MG63 (cell line): Measurements from ENCODE around the gene OGFOD3. TPM values are rescaled to one million over a fixed set of nuclear protein-coding genes. Genes with fewer than 3 reads are reported as not detected.
A peak's percentile ranks its signal among the peaks of the same experiment; 100 is the strongest.

ENCODE experiments used
- DNase-seq: peaks from one replicate; pipeline ENCODE4 v3.0.0-alpha.2; 2020
- H3K27me3 ChIP-seq: fragments of 250-450 bp; sonication (Bioruptor Pico); 2 replicates; pipeline ENCODE4 v1.5.1; 2020; ENCODE audit warnings: mild to moderate bottlenecking, moderate library complexity
- H3K36me3 ChIP-seq: fragments of 250-450 bp; sonication (Bioruptor Pico); 2 replicates; pipeline ENCODE4 v1.5.1; 2020; ENCODE audit warnings: mild to moderate bottlenecking, moderate library complexity
- H3K4me3 ChIP-seq: fragments of 250-450 bp; sonication (Bioruptor Pico); 2 replicates; pipeline ENCODE4 v1.5.1; 2020; ENCODE audit warnings: mild to moderate bottlenecking, moderate library complexity
- H3K9me3 ChIP-seq: fragments of 250-450 bp; sonication (Bioruptor Pico); 2 replicates; pipeline ENCODE4 v1.5.1; 2020; ENCODE audit warnings: mild to moderate bottlenecking, moderate library complexity
- total RNA-seq: library from RNA; depleted of rRNA; stranded (reverse); fragments of >200 nt; shearing (Covaris generic); gene quantifications from 2 replicates; pipeline ENCODE4 v1.2.3, GENCODE V29; 2014; ENCODE audit warnings: low replicate concordance

The OGFOD3 gene
- total RNA-seq, 1 experiment from 2014 or later, result 33.7 TPM

DNA sequence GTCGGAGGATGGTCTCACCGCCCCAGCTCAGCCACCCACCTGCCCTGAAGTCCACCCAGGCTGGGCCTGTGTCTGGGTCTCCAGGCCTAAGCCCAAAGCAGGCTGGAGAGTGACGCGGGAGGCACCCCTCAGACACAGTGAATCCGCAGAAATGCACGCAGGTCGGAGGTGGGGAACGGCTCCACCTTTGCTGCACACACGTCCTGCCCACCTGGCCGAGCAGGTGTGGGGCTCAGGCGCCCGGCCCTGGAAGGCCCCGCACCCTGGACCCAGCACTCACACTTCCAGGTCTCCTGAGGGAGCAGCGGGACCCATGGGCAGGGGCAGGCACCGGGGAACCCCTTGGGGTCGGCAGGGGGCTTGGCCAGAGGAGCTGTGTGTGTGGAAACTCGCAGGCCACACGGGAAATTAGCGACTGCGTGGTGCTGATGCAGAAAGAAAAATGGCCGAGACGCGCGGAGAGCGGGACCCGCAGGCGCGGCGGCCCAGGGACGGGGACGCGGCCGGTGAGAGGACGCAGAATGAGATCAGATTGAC, 21.5 kb upstream of the OGFOD3 start:
- no peaks in the 10 kb centered on the region for H3K27me3 ChIP-seq
- DNase-seq, result no peak
- no peak overlapping the region for H3K4me3 ChIP-seq
- no peaks in the 10 kb centered on the region for H3K9me3 ChIP-seq
- H3K36me3 ChIP-seq, result peaks cover 10% of the 10 kb centered on the region

DNA sequence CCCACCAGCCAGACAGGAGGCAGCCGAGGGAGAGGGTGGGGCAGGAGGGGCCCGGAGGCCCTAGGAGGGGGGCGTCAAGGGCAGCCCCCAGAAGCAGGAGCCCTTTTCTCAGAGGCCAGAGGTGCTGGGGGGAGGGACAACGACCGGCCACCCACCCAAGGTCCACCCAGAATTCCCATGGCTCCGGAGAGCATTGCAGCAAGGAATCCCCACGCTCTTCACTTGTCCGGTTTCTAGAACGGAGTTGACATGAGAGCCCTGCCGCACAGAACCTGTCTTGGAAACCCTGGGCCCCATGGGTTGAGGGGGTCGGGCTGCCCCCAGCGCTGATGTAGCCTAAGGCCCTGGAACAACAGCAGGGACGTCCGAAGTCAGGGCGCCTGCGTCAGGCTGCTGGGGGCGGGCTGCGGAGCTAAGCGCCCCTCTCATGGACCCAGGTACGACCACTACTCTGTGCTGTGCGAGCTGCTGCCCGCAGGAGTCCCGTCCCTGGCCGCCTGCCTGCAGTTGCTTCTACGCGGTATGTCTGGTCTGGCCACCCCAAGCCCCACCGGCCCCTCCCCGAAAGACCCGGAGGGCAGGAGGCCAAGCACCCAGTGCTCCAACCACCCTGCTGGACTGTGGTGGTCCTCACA, 20.9 kb upstream of the OGFOD3 start:
- Histone ChIP-seq H3K27me3 (no peaks in the 10 kb centered on the region), H3K36me3 (peaks cover 8% of the 10 kb centered on the region), H3K9me3 (no peaks in the 10 kb centered on the region), H3K4me3 (no peak overlapping the region)
- DNase-seq, result no peak

DNA sequence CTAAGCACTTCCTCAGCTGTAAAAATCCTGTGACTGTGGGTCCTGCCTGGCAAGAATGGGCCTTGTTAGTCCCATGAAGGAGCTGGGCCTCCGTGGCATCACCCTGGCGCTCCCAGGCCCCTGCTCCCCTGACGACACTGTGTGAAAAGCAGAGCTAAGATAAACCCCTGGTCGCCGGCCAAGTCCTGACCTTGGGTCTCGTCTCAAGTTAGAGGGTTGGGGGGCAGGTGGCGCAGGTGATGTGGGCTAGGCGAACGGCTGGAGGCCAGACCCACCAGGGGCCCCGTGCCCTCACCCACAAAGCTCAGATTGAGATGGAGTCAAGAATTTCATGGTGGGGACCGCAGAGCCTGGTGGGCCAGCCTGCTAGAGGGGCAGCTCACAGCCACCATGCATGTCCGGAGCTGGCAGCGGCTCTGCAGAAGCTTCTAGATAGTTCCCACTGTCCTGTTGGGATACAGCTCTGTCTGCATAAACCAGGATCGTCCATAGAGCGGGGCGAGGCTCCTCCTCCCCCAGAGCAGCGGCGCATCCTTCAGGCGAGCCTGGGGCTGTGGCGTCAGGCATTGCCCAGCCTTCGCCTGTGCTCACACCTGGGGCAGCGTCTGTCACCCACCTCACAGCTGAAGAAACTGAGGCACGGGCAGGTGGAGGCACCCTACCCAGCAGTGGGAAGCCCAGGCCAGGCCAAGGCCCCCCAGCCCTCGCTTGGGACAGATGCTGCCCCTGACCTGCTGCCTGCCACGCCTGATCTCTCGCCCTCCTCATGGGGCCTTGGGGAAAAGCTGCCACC, 20.2 kb upstream of the OGFOD3 start:
- H3K9me3 ChIP-seq, result no peaks in the 10 kb centered on the region
- DNase-seq, result no peak

DNA sequence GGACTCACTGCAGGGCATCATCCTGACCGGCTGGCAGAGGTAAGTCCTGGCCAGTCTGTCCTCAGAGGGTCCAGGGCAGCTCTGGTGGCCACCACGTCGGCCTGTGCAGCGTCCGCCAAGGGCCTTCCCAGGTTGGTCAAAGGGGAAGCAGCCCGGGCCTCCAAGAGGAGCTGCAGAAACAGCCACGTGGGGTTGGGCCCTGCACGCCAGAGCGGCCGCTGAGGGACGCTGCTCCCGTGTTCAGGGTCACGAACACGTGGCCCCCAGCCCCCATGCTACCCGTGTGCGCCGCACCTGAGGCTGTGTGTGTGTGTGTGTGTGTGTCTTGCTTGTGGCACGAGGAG, 18.9 kb upstream of the OGFOD3 start:
- DNase-seq, result no peak
- Histone ChIP-seq H3K27me3 (no peaks in the 10 kb centered on the region), H3K4me3 (no peak overlapping the region), H3K9me3 (no peaks in the 10 kb centered on the region), H3K36me3 (peaks cover 1% of the 10 kb centered on the region; the same call in 1 of the 2 replicates)

More for the DNA sequence above, 20.2 kb upstream of the OGFOD3 start:
- Histone ChIP-seq H3K4me3 (no peak overlapping the region), H3K36me3 (peaks cover 8% of the 10 kb centered on the region), H3K27me3 (no peaks in the 10 kb centered on the region)

DNA sequence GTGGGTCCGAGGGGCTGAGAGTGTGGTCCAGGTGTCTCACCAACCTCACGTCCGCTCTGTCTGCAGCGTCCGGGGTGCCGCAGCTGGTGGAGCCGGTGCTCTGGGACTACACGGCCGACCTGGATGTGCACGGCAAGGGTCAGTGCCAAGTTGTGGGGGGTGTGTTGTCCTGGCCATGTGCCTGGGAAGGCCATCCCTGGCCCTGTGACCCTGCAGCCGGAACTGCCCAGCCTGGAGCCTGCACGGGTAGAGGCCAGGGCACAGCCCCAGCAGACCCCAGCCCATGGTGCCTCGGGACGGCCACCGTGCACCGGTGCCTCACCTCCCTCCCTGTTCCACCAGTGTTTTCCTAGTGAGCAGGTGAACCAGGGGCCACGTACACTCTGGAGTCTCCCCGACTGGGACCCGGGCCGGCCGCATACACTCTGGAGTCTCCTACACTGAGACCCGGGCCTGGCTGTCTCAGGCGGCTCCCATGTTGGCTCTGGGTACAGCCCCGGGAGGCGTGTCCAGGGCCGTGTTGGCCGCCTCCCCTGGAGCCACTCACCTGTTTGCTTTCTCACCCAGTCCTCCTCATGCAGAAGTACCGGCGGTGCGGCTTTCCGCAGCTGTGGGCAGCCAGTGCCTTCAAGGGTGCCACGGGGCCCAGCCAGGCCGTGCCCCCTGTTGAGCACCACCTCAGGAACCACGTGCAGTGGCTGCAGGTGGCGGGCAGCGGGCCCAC, 18.4 kb upstream of the OGFOD3 start:
- no peak overlapping the region for H3K4me3 ChIP-seq
- DNase-seq, result no peak

DNA sequence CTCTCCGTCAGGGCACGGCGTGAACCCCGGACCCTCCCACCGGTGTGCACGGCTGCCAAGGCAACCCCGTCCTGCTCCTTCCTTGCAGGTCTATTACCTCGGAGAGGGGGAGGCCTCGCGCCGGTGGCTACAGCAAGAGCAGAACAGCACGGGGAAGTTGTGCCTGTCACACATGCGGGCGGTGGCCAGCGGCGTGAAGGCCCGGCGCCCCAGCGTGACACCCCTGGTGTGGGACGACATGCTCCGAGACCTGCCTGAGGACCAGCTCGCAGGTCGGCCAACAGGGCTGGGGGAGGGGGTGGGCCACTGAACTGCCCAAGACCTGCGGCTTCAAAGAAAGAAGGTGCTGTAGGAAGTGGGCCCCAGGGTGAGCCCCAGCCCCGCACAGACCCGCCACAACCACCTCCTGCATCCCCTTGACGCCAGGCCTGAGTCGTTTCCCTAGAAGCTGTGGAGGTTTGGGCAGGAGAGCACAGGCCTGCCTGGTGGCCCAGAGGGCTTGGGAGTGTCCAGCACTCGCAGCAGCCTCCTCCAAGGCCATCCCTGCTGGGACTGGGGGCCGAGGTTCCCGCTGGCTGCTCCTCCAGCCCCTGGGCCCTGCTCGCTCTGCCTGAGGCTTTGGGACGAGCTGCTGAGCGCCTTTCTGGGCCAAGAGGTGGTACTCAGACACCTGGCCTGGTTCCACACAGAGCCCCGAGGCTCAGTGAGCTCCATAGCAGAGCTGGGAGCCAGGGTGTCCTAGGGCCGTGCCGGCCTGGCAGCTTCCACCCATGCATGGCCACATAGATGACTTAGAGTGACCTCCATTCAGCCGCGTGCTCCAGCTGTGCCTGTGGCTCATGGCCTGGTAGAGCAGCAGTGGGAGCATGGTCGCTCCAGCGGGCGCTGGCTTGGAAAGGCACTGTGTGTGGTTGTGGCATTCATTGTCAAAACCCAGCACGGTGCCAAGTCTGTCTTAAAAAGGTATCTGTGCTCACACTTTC, 17.5 kb upstream of the OGFOD3 start:
- no peak for DNase-seq
- Histone ChIP-seq H3K4me3 (no peak overlapping the region), H3K9me3 (no peaks in the 10 kb centered on the region), H3K27me3 (no peaks in the 10 kb centered on the region), H3K36me3 (no peaks in the 10 kb centered on the region)

More for the DNA sequence above, 18.4 kb upstream of the OGFOD3 start:
- H3K27me3 ChIP-seq, result no peaks in the 10 kb centered on the region
- no peaks in the 10 kb centered on the region for H3K9me3 ChIP-seq
- no peaks in the 10 kb centered on the region for H3K36me3 ChIP-seq

DNA sequence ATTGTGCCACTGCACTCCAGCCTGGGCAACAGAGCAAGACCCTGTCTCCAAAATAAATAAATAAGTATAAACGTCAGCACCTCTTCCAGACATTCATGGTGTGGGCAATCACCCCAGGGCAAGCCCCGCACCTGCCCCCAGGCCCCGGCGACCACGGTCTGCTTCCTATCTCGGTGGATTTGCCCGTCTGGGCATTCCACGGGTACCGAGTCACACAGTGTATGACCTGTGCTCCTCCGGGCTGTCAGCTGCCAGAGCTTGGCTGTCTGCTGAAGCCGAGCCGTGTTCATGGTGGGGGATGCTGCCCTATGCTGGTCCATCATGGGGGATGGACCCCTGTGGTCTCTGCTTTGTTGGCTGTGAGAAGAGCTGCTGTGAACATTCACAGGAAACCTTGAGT, 16.7 kb upstream of the OGFOD3 start:
- DNase-seq, result no peak
- Histone ChIP-seq H3K27me3 (no peaks in the 10 kb centered on the region), H3K9me3 (no peaks in the 10 kb centered on the region), H3K36me3 (no peaks in the 10 kb centered on the region), H3K4me3 (no peak overlapping the region)

DNA sequence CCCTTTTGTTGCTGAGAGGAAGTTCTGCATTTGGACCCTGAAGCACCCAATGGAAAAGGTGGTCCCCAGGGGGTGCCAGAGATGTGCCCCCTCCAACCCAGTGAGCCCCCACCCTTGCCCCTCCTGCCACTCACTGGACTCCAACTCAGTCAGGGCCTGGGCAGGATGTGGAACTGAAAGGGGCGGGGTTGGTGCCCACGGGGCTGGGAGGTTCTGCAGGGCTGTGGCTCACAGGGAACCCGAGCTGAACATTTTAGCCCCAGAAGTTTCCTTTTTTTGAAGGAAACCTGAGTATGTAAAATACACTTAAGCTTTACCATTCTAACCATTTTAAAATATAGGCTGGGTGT, 15.8 kb upstream of the OGFOD3 start:
- no peak for DNase-seq
- Histone ChIP-seq H3K4me3 (no peak overlapping the region), H3K36me3 (no peaks in the 10 kb centered on the region)

DNA sequence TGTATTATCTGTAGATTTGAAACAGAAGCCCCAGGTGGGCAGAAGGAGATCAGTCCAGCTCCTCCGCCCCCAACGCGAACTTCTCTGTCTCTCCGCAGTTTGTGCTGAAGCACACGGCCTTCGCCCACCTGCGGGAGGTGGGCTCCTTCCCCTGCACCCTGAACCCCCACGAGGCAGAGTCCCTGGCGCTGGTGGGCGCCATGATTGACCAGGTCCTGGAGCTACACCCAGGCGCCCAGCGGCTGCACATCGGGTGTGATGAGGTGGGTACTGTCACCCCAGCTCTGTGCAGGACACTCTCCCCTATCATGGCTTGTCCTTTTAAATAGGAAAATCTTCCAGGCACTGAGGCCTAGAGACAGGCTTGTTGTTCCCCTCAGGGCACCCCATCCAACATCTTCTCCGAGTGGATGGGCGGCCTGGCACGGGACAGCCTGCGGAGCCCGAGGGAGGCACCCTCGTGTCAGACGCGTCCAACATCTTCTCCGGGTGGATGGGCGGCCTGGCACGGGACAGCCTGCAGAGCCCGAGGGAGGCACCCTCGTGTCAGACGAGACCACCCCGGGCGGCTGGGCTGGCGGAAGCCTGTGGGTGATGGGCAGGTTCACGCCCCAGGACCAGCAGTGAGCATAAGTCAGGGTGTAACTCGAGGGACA, 15.3 kb upstream of the OGFOD3 start:
- no peak overlapping the region for H3K4me3 ChIP-seq
- H3K27me3 ChIP-seq, result no peaks in the 10 kb centered on the region
- H3K9me3 ChIP-seq, result no peaks in the 10 kb centered on the region
- no peak for DNase-seq
- no peaks in the 10 kb centered on the region for H3K36me3 ChIP-seq

More for the DNA sequence above, 15.8 kb upstream of the OGFOD3 start:
- Histone ChIP-seq H3K27me3 (no peaks in the 10 kb centered on the region), H3K9me3 (no peaks in the 10 kb centered on the region)

DNA sequence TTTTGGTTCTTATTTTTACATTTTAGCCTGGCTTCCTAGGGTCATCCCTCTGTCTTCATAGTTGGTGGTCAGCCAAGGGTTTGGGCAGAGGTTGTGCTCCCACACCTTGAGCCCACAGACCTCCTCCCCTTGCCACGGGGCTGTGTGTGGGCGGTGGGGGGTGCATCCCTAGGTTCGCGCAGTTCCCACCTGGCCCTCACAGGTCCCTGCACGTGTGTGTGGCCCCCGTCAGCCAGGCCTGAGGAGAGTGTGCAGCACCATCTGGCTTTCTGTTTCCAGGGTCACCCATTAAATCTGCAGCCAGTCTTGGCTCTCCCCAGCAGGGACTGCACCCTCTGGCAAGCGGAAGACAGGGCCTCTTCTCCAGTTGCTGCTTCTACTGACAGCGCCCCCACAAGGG, 13.6 kb upstream of the OGFOD3 start:
- Histone ChIP-seq H3K4me3 (no peak overlapping the region), H3K27me3 (no peaks in the 10 kb centered on the region), H3K9me3 (no peaks in the 10 kb centered on the region), H3K36me3 (no peaks in the 10 kb centered on the region)
- DNase-seq, result no peak

DNA sequence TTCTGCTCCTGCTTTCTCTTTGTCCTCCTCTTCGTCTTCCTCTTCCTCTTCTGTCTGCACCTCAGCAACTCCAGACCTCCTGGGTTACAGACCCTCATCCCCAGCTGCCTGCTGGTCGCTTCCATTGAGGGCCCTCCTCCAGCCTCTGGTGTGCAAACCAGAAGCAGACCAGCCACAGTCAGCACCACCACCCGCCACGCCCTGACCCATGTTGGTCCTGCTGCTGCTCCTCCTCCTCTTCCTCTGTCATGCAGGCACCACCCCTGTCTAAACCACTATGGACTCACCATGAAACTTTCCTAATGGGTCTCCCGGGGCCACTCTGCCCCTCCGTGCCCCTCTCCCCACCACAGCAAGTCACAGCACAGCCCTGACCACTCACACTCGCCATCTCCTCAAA, 11.4 kb upstream of the OGFOD3 start:
- Histone ChIP-seq H3K27me3 (no peaks in the 10 kb centered on the region), H3K4me3 (no peak overlapping the region), H3K36me3 (no peaks in the 10 kb centered on the region), H3K9me3 (no peaks in the 10 kb centered on the region)
- no peak for DNase-seq

DNA sequence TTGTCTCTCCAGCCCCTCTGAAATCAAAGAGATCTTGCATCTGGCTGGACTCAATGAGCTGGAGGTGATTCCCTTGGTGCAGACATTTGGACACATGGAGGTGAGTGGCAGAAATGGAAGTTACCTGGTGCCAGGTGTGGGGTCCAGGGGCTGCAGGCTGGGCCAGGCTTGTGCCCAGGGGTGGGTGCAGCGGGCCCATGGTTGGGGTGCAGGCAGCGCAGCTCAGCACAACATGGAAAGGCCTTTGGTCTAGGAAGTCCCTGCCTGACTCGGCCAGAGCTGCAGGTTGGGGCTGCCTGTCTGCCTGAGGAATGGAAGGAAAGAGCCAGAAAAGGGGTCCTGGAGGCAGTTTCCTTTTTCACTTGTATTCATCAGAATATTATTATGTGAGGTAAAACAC, 10.2 kb upstream of the OGFOD3 start:
- Histone ChIP-seq H3K9me3 (no peaks in the 10 kb centered on the region), H3K4me3 (no peak overlapping the region), H3K27me3 (no peaks in the 10 kb centered on the region), H3K36me3 (no peaks in the 10 kb centered on the region)
- no peak for DNase-seq

DNA sequence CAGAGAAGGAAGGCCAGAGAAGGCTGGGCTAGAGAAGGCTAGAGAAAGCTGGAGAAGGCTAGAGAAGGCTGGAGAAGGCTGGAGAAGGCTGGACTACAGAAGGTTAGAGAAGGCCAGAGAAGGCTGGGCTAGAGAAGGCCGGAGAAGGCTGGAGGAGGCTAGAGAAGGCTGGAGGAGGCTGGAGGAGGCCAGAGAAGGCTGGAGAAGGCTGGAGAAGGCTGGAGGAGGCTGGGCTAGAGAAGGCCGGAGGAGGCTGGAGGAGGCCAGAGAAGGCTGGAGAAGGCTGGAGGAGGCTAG, 6.4 kb upstream of the OGFOD3 start:
- Histone ChIP-seq H3K9me3 (no peaks in the 10 kb centered on the region), H3K27me3 (no peaks in the 10 kb centered on the region), H3K36me3 (no peaks in the 10 kb centered on the region), H3K4me3 (no peak overlapping the region)
- no peak for DNase-seq

DNA sequence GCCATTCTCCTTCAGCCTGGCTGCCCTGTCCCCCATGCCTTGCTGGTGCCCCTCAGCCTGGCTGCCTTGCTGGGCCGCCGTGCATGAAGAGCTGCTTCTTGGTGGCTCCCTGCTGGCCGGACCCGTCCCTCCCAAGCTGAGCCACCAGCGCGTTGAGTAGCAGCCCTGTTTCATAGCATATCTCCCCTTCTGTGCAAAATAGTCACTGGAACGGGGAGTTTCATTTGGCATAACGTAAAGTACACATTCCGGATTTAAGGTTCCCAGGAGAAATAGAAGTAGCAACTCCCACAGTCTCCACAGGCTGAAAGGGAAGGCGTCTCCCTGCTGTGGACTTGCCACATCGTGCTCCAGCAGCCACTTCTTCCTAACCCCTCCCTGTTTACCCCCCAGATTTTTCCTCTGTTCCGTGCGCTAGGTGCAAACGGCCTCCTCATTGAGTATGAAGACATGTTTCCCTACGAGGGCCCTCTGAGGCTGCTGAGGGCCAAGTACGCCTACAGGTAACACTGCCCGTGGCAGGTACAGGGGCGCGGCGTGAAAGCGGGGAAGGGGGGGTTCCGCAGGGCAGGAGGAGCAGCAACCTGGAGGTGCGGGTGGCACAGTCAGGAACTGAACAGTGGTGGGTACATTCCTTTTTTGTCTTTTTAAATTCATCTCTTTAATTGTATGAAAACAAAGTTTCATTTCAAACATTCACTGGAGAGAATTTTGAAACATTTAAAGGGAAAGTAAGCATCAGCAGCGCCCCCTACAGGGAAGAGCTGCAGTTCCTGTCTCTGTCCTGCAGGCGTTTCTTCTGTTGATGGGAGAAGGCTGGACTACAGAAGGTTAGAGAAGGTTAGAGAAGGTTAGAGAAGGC, 5.8 kb upstream of the OGFOD3 start:
- Histone ChIP-seq H3K27me3 (no peaks in the 10 kb centered on the region), H3K4me3 (no peak overlapping the region), H3K36me3 (no peaks in the 10 kb centered on the region), H3K9me3 (no peaks in the 10 kb centered on the region)
- DNase-seq, result peak; percentile 34

DNA sequence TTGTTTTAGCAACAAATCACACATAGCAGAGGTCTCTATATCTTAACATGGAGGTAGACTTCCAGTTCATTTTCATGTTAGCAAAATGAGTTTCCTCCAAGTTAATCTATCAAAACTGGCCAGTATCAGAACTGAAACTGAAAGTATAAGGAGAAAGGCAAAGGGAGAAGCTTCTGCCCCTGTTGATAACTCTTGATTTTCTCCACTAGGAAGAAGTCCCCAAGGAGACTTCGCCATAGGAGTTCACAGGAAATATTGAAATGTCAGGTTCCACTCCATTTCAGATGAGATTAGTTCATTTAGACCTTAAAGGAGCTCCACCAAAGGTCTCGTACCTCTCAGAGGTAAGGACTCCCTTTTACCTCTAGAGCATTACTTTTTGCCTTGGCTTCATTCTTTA, 1.2 kb upstream of the OGFOD3 start:
- H3K9me3 ChIP-seq, result no peaks in the 10 kb centered on the region
- no peaks in the 10 kb centered on the region for H3K36me3 ChIP-seq
- no peak for DNase-seq
- no peaks in the 10 kb centered on the region for H3K27me3 ChIP-seq
- H3K4me3 ChIP-seq, result peak overlapping the region; percentile 60
